Measurements from ENCODE around the gene TRAF6. TPM values are rescaled to one million over a fixed set of nuclear protein-coding genes. Genes with fewer than 3 reads are reported as not detected.

TRAF6 gene
- total RNA-seq, 2 donors from 2014 or later = 10.0 to 11.4 TPM

GRCh38 chr11:36469881-36470802 lies 39.9 kb downstream of the TRAF6 start:
- Mint-ChIP-seq H3K27ac (no peak overlapping the region), H3K36me3 (ENCODE audit: low read depth) (no peaks in the 10 kb centered on the region), H3K9me3 (peaks cover 3% of the 10 kb centered on the region), H3K27me3 (ENCODE audit: insufficient read depth) (peaks cover 77% of the 10 kb centered on the region), H3K4me1 (peaks cover 19% of the 10 kb centered on the region), H3K4me3 (no peak overlapping the region)
- Histone ChIP-seq H3K36me3 (ENCODE audit: control insufficient read depth, insufficient read depth, low read length) (no peaks in the 10 kb centered on the region), H3K27me3 (ENCODE audit: control insufficient read depth, insufficient read depth, low read length, poor library complexity, severe bottlenecking) (peaks cover 60% of the 10 kb centered on the region), H3K4me3 (ENCODE audit: low read length) (no peak overlapping the region), H3K9ac (ENCODE audit: extremely low read depth, low read length, poor library complexity, severe bottlenecking) (no peak overlapping the region), H3K4me1 (ENCODE audit: control insufficient read depth, insufficient read depth, low read length) (peaks cover 9% of the 10 kb centered on the region), H3K9me3 (ENCODE audit: control insufficient read depth, low read length) (peaks cover 7% of the 10 kb centered on the region), H3K27ac (ENCODE audit: low read depth, low read length) (no peak overlapping the region)
- DNase-seq = no peak
- WGBS, 2 experiments (ENCODE audit: insufficient coverage in 1 of 2, insufficient read length in 1 of 2) = 95 to 96% methylated on average over 3 to 5 of the region's 5 CpGs
- no peak for TF ChIP-seq CTCF (conservative IDR thresholded peaks at IDR 0.05)

- DNase-seq = peak; percentile 95
- Histone ChIP-seq H3K36me3 (ENCODE audit: control insufficient read depth, insufficient read depth, low read length) (no peaks in the 10 kb centered on the region), H3K9me3 (ENCODE audit: control insufficient read depth, low read length) (peaks cover 11% of the 10 kb centered on the region), H3K27ac (ENCODE audit: low read depth, low read length) (no peak overlapping the region), H3K9ac (ENCODE audit: extremely low read depth, low read length, poor library complexity, severe bottlenecking) (no peak overlapping the region), H3K27me3 (ENCODE audit: control insufficient read depth, insufficient read depth, low read length, poor library complexity, severe bottlenecking) (peaks cover 65% of the 10 kb centered on the region), H3K4me1 (ENCODE audit: control insufficient read depth, insufficient read depth, low read length) (peaks cover 9% of the 10 kb centered on the region), H3K4me3 (ENCODE audit: low read length) (no peak overlapping the region)
- peak; percentile 83 for TF ChIP-seq CTCF (conservative IDR thresholded peaks at IDR 0.05)
- 42% methylated on average over 2 of the region's 2 CpGs; no CpG with 5 or more reads in 1 of the 2 experiments for WGBS, 2 experiments (ENCODE audit: insufficient coverage in 1 of 2, insufficient read length in 1 of 2)
- Mint-ChIP-seq H3K36me3 (ENCODE audit: low read depth) (no peaks in the 10 kb centered on the region), H3K9me3 (peaks cover 3% of the 10 kb centered on the region), H3K27ac (no peak overlapping the region), H3K4me1 (peaks cover 19% of the 10 kb centered on the region), H3K4me3 (no peak overlapping the region), H3K27me3 (ENCODE audit: insufficient read depth) (peaks cover 82% of the 10 kb centered on the region)
Measured at GRCh38 chr11:36469063-36469462, 41.0 kb downstream of the TRAF6 start.

GRCh38 chr11:36467916-36468315 lies 42.2 kb downstream of the TRAF6 start:
- H3K4me3 Mint-ChIP-seq = peak overlapping the region; percentile 5
- peak; percentile 71 for DNase-seq
- WGBS, 2 experiments (ENCODE audit: insufficient coverage in 1 of 2, insufficient read length in 1 of 2) = 61 to 83% methylated on average over 1 of the region's 1 CpG
- no peak for TF ChIP-seq CTCF (conservative IDR thresholded peaks at IDR 0.05)
- H3K27ac Mint-ChIP-seq = no peak overlapping the region
- Histone ChIP-seq H3K4me1 (ENCODE audit: control insufficient read depth, insufficient read depth, low read length) (peaks cover 9% of the 10 kb centered on the region), H3K27me3 (ENCODE audit: control insufficient read depth, insufficient read depth, low read length, poor library complexity, severe bottlenecking) (peaks cover 71% of the 10 kb centered on the region), H3K4me3 (ENCODE audit: low read length) (no peak overlapping the region), H3K27ac (ENCODE audit: low read depth, low read length) (no peak overlapping the region), H3K9ac (ENCODE audit: extremely low read depth, low read length, poor library complexity, severe bottlenecking) (no peak overlapping the region), H3K9me3 (ENCODE audit: control insufficient read depth, low read length) (peaks cover 11% of the 10 kb centered on the region), H3K36me3 (ENCODE audit: control insufficient read depth, insufficient read depth, low read length) (no peaks in the 10 kb centered on the region)
- H3K9me3 Mint-ChIP-seq = peaks cover 3% of the 10 kb centered on the region
- H3K36me3 Mint-ChIP-seq (ENCODE audit: low read depth) = peaks cover under 1% of the 10 kb centered on the region
- H3K4me1 Mint-ChIP-seq = peaks cover 21% of the 10 kb centered on the region
- peaks cover 82% of the 10 kb centered on the region for H3K27me3 Mint-ChIP-seq (ENCODE audit: insufficient read depth)
